H9 (cell line): ENCODE results near the gene NR1H4. TPM values are rescaled to one million over a fixed set of nuclear protein-coding genes. Genes with fewer than 3 reads are reported as not detected.

Source experiments
- DNase-seq: peaks from one replicate; pipeline ENCODE4 v3.0.0-alpha.2; 2017
- H2AFZ ChIP-seq: one replicate; pipeline ENCODE4 v1.6.1; 2013; ENCODE audit warnings: mild to moderate bottlenecking, low read length, control low read depth, moderate library complexity
- H2AK5ac ChIP-seq: 2 replicates; pipeline ENCODE4 v1.6.1; 2013; ENCODE audit warnings: low read length, control low read depth, mixed read lengths; ENCODE audit not compliant: insufficient read length
- H2BK120ac ChIP-seq: one replicate; pipeline ENCODE4 v1.6.1; 2013; ENCODE audit warnings: low read depth, mild to moderate bottlenecking, low read length, control low read depth, inconsistent platforms; ENCODE audit not compliant: poor library complexity, severe bottlenecking
- H2BK12ac ChIP-seq: 2 replicates; pipeline ENCODE4 v1.6.1; 2013; ENCODE audit warnings: low read length, control low read depth, mixed read lengths, low read depth; ENCODE audit not compliant: insufficient read length
- H2BK15ac ChIP-seq: 2 replicates; pipeline ENCODE4 v1.6.1; 2013; ENCODE audit warnings: low read depth, low read length, control low read depth
- H2BK20ac ChIP-seq: one replicate; pipeline ENCODE4 v1.6.1; 2013; ENCODE audit warnings: low read depth, mild to moderate bottlenecking, low read length, control low read depth, inconsistent platforms; ENCODE audit not compliant: poor library complexity, severe bottlenecking
- H2BK5ac ChIP-seq: 2 replicates; pipeline ENCODE4 v1.6.1; 2013; ENCODE audit warnings: low read length, control low read depth, mixed read lengths; ENCODE audit not compliant: insufficient read length
- H3K14ac ChIP-seq: 2 replicates; pipeline ENCODE4 v1.6.1; 2013; ENCODE audit warnings: low read length, control low read depth; ENCODE audit not compliant: insufficient read depth
- H3K18ac ChIP-seq: 2 replicates; pipeline ENCODE4 v1.6.1; 2013; ENCODE audit warnings: low read depth, mild to moderate bottlenecking, mixed read lengths, low read length, control low read depth; ENCODE audit not compliant: insufficient read length
- H3K23ac ChIP-seq: 2 replicates; pipeline ENCODE4 v1.6.1; 2013; ENCODE audit warnings: low read length, control low read depth, mixed read lengths, low read depth; ENCODE audit not compliant: insufficient read length
- H3K23me2 ChIP-seq: 2 replicates; pipeline ENCODE4 v1.6.1; 2013; ENCODE audit warnings: low read depth, mild to moderate bottlenecking, mixed read lengths, low read length, control low read depth; ENCODE audit not compliant: insufficient read length, poor library complexity, severe bottlenecking
- H3K27ac ChIP-seq: 2 replicates; pipeline ENCODE4 v1.5.1; 2013; ENCODE audit warnings: low read length, control low read depth, mixed read lengths, low read depth; ENCODE audit not compliant: insufficient read length
- H3K27me3 ChIP-seq: 2 replicates; pipeline ENCODE4 v1.6.1; 2013; ENCODE audit warnings: low read length, control low read depth, inconsistent platforms; ENCODE audit not compliant: insufficient read depth
- H3K4ac ChIP-seq: 2 replicates; pipeline ENCODE4 v1.6.1; 2013; ENCODE audit warnings: low read depth, mild to moderate bottlenecking, control low read depth, inconsistent platforms, low read length, moderate library complexity
- H3K4me1 ChIP-seq: 2 replicates; pipeline ENCODE4 v1.6.1; 2013; ENCODE audit warnings: low read length, control low read depth, inconsistent platforms; ENCODE audit not compliant: insufficient read depth
- H3K4me2 ChIP-seq: 2 replicates; pipeline ENCODE4 v1.6.1; 2013; ENCODE audit warnings: low read length, control low read depth, mixed read lengths; ENCODE audit not compliant: insufficient read length, insufficient read depth
- H3K56ac ChIP-seq: 2 replicates; pipeline ENCODE4 v1.6.1; 2013; ENCODE audit warnings: low read depth, mild to moderate bottlenecking, mixed read lengths, low read length, control low read depth; ENCODE audit not compliant: insufficient read length
- H3K79me1 ChIP-seq: 2 replicates; pipeline ENCODE4 v1.6.1; 2013; ENCODE audit warnings: low read depth, mild to moderate bottlenecking, moderate library complexity, low read length, control low read depth, inconsistent platforms; ENCODE audit not compliant: insufficient read depth, poor library complexity, severe bottlenecking
- H3K79me2 ChIP-seq: 2 replicates; pipeline ENCODE4 v1.6.1; 2013; ENCODE audit warnings: low read length, control low read depth, inconsistent platforms; ENCODE audit not compliant: insufficient read depth
- H3K9ac ChIP-seq: 2 replicates; pipeline ENCODE4 v1.6.1; 2013; ENCODE audit warnings: low read length, control low read depth, mixed read lengths; ENCODE audit not compliant: insufficient read length; ENCODE audit errors: extremely low read depth
- H3K9me3 ChIP-seq: one replicate; pipeline ENCODE4 v1.6.1; 2013; ENCODE audit warnings: low read depth, low read length, inconsistent platforms; ENCODE audit not compliant: control insufficient read depth
- H3T11ph ChIP-seq: one replicate; pipeline ENCODE4 v1.6.1; 2013; ENCODE audit warnings: mild to moderate bottlenecking, low read length, control low read depth, inconsistent platforms
- H4K20me1 ChIP-seq: one replicate; pipeline ENCODE4 v1.6.1; 2013; ENCODE audit not compliant: control insufficient read depth, insufficient read length, insufficient read depth
- H4K5ac ChIP-seq: 2 replicates; pipeline ENCODE4 v1.6.1; 2013; ENCODE audit warnings: low read depth, mild to moderate bottlenecking, mixed read lengths, low read length, control low read depth; ENCODE audit not compliant: insufficient read length
- H4K8ac ChIP-seq: replicated peaks from 2 replicates; pipeline ENCODE4 v1.6.1; 2013; ENCODE audit warnings: low read length, control low read depth, mixed read lengths, low read depth; ENCODE audit not compliant: insufficient read length
- H4K91ac ChIP-seq: 2 replicates; pipeline ENCODE4 v1.6.1; 2013; ENCODE audit warnings: low read depth, mild to moderate bottlenecking, moderate library complexity, mixed read lengths, low read length, control low read depth; ENCODE audit not compliant: insufficient read length
- H3K27ac Mint-ChIP-seq, 3 experiments: 2 replicates in 2 of 3; 3 replicates in 1 of 3; pipeline ENCODE4 v1.8.0; 2020 to 2021; ENCODE audit warnings: mixed read lengths in 3 of 3, mild to moderate bottlenecking in 1 of 3, moderate library complexity in 1 of 3
- H3K27me3 Mint-ChIP-seq: 2 replicates; pipeline ENCODE4 v1.8.0; 2021; ENCODE audit warnings: low read depth, mild to moderate bottlenecking, moderate library complexity, mixed read lengths
- H3K36me3 Mint-ChIP-seq, 3 experiments: 2 replicates in 2 of 3; 3 replicates in 1 of 3; pipeline ENCODE4 v1.8.0; 2020 to 2021; ENCODE audit warnings: low read depth in 3 of 3, mixed read lengths in 3 of 3; ENCODE audit not compliant: insufficient read depth in 1 of 3
- H3K4me1 Mint-ChIP-seq, 2 experiments: 2 replicates each; pipeline ENCODE4 v1.8.0; 2020; ENCODE audit warnings: mixed read lengths in 2 of 2
- H3K4me3 Mint-ChIP-seq, 2 experiments: 2 replicates in 1 of 2; 3 replicates in 1 of 2; pipeline ENCODE4 v1.8.0; 2020 to 2021; ENCODE audit warnings: mild to moderate bottlenecking in 2 of 2, mixed read lengths in 2 of 2, moderate library complexity in 1 of 2
- H3K9me3 Mint-ChIP-seq, 2 experiments: 2 replicates in 1 of 2; 3 replicates in 1 of 2; pipeline ENCODE4 v1.8.0; 2020; ENCODE audit warnings: mild to moderate bottlenecking in 2 of 2, mixed read lengths in 2 of 2, moderate library complexity in 1 of 2
- CTCF ChIP-seq: fragments of 200-600 bp; sonication (generic); conservative IDR thresholded peaks from 3 replicates; pipeline ENCODE4 v1.8.0; 2021; ENCODE audit warnings: antibody characterized with exemption, mild to moderate bottlenecking
- WGBS: extraction: QIAGEN DNeasy Blood & Tissue Kit; methylation state at CpG from one replicate; pipeline ENCODE4 v1.1.7; 2013; ENCODE audit warnings: missing lambda C conversion rate, low lambda C conversion rate, mixed read lengths; ENCODE audit not compliant: insufficient read length; ENCODE audit errors: extremely low coverage; 5-methylcytosine and 5-hydroxymethylcytosine counted together
- total RNA-seq: library from RNA; stranded (reverse); gene quantifications from 2 replicates; pipeline ENCODE4 v1.2.1, GENCODE V29; 2021

Gene NR1H4
- total RNA-seq, 1 experiment from 2014 or later: not detected

GRCh38 chr12:100481021-100481420 is 7.4 kb downstream of the NR1H4 start:
- H4K8ac ChIP-seq: no peak overlapping the region

More at GRCh38 chr12:100481021-100481420, 7.4 kb downstream of the NR1H4 start:
- Histone ChIP-seq H3K79me2 (no peaks in the 10 kb centered on the region), H3K27ac (no peak overlapping the region), H3K79me1 (no peaks in the 10 kb centered on the region), H4K91ac (no peak overlapping the region), H3K9ac (no peak overlapping the region), H3K4me2 (no peak overlapping the region), H2AK5ac (no peak overlapping the region), H2BK5ac (no peak overlapping the region), H2BK20ac (no peak overlapping the region), H2BK120ac (no peak overlapping the region), H3T11ph (no peak overlapping the region), H2BK12ac (no peak overlapping the region), H3K23me2 (no peaks in the 10 kb centered on the region), H4K5ac (no peak overlapping the region), H2BK15ac (no peak overlapping the region), H3K23ac (no peak overlapping the region), H4K20me1 (no peaks in the 10 kb centered on the region), H3K14ac (no peak overlapping the region), H3K4me1 (no peaks in the 10 kb centered on the region), H3K56ac (no peak overlapping the region), H3K27me3 (no peaks in the 10 kb centered on the region), H3K4ac (no peak overlapping the region), H3K9me3 (no peaks in the 10 kb centered on the region), H3K18ac (no peak overlapping the region), H2AFZ (no peak overlapping the region)
- Mint-ChIP-seq H3K9me3 (no peaks in the 10 kb centered on the region; a peak in 1 of 5 replicates), H3K27ac (no peak overlapping the region), H3K27me3 (no peaks in the 10 kb centered on the region), H3K36me3 (no peaks in the 10 kb centered on the region), H3K4me1 (peaks cover 8% of the 10 kb centered on the region in 2 experiments), H3K4me3 (no peak overlapping the region)
- no peak for DNase-seq
- no peak for TF ChIP-seq CTCF
- WGBS: no CpG with 5 or more reads among the region's 5 CpGs
